Stimulated activated CD4-positive, alpha-beta T cell treated with anti-CD3 and anti-CD28 coated beads, Interleukin-2, amount 100 ng/mL, for 48 hours (primary cell): Measurements from ENCODE around the gene KLF2.
"Not testable (repeated sequence)": the region's sequence is repeated elsewhere in the genome, so short reads cannot be mapped to it uniquely, and the experiment has no call there.

Source experiments
- DNase-seq, 2 donors: peaks; one replicate each; pipeline ENCODE4 v3.0.0-alpha.2; 2020

KLF2 gene

DNA sequence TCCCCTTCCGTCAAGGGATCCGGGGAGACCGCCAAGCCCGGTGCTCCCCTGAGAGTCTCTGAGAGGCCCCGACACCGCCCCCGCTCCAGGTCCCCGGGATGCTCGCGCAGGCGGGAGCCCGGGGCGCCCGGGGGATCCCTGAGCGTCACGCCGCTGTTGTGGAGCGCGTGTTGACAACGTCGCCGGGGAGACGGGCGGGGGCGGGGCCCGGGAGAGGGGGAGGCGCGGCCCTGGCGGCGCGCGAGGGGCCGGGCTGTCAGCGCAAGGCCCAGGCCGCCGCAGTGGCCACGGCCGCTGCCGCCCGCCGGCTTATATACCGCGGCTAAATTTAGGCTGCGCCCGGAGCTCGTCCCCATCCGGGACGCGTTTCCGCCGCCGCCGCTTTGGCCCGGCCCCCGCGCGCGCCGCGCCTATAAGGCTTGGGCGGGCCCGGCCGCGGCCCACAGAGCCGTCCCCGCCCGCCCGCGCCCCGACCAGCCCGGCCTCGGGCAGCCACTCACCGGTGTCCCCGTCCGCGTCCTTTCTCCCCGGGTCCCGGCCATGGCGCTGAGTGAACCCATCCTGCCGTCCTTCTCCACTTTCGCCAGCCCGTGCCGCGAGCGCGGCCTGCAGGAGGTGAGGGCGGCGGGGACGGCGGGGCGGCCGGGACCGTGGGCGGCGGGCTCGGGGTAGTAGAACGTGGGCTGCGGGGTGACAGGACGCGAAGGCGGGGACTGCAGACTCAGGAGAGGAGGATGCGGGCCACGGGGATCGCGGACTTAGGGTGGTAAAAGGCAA, at the start of gene KLF2:
KLF2 (plus strand) TSS at position 443 of the 777 bp plus-strand sequence; CDS start at position 541, 98 bp downstream.
- peak; percentile 63 to 69 for DNase-seq

GRCh38 chr19:16280306-16280705, 44.3 kb upstream of the KLF2 start:
- no peak for DNase-seq

GRCh38 chr19:16281743-16282142, 42.9 kb upstream of the KLF2 start:
- no peak for DNase-seq

GRCh38 chr19:16283210-16284061, 41.2 kb upstream of the KLF2 start:
- peak; percentile 69 for DNase-seq

DNA sequence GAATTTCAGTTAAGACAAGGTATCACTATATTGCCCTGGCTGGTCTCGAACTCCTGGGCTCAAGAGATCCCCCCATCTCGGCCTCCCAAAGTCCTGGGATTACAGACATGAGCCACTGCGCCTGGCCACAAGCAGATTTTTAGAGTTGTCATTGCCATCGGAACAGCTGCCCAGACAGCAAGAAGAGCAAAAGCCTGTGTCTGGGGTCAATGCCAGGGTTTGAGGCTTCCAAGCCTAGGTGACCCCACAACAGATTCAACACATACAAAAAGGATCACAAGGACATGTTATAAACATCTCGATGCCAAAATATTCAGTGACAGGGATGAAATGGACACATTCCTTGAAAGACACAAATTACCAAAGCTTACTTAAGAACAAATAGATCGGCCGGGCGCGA, 40.1 kb upstream of the KLF2 start:
- no peak for DNase-seq

- DNase-seq, result not testable (repeated sequence)
Measured at GRCh38 chr19:16285079-16285478, 39.5 kb upstream of the KLF2 start.

DNA sequence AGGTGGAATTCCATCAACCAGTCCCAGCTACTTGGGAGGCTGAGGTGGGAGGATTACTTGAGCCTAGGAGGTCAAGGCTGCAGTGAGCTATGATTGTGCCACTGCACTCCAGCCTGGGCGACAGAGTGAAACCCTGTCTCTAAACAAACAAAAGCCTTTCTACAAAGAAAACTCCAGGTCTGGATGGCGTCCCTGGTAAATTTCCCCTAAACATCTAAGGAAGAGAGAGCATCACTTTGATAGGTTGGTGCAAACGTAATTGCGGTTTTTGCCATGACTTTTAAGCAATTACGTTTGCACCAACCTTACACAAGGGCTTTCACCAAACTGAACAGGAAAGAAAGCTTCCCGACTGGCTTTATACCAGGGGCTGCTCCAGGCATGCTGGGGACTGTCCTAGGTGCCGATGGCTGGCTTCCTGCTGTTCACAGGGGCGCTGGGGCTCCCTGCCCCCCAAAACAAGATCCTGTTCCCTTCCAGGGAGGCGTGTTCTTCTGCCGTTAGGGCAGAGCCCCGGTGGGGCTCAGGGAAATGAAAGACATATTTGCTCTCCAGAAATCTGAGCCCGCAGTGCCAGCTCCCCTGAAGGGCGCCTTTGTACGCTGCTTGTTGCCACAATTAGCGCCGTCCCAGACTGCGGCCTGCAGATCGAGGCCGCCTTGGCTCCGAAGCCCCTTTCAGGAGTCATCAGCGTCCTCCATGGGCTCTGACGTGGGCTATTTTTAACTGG, 38.7 kb upstream of the KLF2 start:
- DNase-seq, result no peak

GRCh38 chr19:16288544-16288943, 36.1 kb upstream of the KLF2 start:
- no peak for DNase-seq

DNA sequence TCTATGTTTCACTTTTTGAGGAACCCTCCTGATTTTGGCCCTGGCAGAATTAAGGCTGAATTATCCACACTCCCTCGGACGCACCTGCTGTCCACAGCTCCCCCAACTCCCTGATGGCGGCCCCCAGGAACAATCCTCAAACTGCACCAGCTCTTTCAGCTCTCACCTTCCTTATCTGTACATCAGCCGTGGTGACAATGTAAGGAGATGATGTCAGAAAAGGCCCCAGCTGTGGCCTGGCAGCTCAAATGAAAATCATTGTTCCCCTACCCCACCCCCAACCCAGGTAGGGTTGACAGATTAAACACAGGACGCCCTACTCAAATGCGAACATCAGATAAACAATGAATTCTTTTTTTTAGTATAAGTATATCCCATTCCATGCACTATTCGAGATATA, 35.0 kb upstream of the KLF2 start:
- DNase-seq, result no peak

GRCh38 chr19:16290692-16291091, 33.9 kb upstream of the KLF2 start:
- DNase-seq, result no peak

DNA sequence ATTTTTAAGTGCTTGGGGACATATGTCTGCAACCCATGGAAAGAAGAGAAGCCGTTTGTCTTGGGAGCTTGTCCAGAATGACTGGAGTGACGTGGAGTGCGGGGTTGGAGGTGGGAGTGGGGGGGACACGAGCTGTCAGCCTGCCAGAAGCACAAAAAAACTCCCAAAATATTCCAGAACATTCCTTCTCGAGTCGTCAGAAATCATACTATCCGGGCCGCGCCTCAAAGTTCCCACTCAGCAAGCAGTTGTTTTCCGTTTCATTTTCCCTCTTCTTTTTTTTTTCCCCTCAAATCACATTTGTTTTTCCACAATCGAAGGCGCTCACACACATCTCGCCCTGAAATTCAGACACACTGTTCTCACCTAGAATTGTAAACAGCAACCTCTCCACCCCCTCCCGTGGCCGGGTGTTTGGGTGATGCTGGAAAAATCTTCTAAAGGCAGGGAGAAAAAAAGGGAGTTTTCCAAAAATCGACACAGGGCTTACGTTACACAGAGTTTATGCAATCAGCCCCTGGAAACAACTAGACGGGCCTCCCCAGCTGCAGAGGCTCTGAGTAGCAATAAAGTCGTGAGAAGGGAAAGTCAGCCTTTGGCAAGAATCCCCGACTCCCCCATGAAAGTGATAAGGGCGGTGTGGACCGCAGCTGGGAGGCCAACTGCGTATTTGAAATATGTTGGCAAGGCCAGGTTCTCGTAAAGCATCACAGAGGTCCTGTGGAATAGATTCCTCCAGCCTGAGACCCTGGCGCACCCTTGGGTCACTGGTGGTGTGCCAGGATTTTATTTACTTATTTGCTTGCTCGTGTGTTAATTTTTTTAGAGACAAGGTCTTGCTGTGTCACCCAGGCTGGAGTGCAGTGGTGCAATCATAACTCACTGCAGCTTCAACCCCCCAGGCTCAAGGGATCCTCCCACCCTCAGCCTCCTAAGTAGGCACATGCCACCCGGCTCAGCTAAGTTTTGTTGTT, 31.2 kb upstream of the KLF2 start:
- DNase-seq, result no peak

DNA sequence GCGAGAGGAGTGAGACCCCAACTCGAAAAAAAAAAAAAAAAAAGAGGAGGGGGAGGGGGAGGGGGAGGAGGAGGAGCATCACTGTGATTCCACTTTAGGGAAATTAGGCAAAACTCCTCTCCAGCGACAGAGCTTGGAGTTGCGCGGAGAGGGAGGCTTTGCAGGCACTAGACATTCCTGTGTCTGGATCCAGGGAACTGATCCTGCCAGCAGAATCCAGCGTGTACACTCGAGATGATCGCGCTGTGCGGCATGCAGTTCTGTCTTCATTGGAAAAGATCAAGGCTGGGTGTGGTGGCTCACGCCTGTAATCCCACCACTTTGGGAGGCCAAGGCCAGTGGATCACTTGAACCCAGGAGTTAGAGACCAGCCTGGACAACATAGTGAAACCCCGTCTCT, 29.6 kb upstream of the KLF2 start:
- DNase-seq, result no peak

DNA sequence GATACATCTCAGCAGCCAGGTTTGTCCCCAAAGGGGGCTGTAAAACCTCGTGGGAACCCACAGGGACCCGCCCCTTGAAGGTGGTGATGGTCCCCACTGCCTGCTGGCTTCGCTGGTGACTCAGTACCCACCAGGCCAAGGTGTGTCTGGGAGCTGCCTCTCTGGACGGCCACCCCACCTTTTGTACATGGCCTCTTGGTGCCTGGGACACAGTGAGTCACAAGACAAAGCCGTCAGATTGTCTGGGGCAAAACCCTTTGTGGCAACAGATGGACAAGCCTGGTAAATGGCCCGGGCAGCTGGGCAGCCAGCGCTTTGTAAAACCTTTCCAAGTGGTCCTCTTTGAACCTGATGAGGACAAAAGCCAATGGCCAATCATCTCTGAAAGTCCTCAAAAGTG, 27.9 kb upstream of the KLF2 start:
- no peak for DNase-seq

DNA sequence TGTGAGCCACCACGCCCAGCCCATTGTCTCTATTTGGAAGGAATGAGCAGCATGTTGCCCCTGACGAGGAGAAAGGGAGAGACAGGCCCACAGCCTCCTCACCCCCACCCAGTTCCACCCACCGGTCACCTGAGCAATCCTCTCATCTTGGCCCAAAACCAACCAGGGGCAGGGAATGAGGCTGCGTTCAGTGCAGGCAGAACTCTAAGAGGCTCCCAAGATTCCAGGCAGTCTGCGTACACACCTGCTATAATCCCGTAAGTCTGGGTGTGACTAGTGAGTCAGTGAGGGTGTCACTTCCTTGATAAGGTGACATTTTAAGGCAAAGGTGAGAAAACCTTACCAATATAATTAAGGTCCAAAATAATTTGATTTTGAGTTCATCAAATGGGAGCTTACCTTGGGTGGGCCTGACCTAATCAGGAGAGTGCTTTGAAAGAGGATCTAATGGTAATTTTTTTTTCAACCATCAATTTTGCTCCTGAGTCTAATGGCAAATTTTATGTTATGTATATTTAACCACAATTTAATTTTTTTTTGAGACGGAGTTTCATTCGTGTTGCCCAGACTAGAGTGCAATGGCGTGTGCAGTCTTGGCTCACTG, 26.9 kb upstream of the KLF2 start:
- no peak for DNase-seq

- no peak for DNase-seq
Measured at GRCh38 chr19:16298334-16298733, 26.3 kb upstream of the KLF2 start.

DNA sequence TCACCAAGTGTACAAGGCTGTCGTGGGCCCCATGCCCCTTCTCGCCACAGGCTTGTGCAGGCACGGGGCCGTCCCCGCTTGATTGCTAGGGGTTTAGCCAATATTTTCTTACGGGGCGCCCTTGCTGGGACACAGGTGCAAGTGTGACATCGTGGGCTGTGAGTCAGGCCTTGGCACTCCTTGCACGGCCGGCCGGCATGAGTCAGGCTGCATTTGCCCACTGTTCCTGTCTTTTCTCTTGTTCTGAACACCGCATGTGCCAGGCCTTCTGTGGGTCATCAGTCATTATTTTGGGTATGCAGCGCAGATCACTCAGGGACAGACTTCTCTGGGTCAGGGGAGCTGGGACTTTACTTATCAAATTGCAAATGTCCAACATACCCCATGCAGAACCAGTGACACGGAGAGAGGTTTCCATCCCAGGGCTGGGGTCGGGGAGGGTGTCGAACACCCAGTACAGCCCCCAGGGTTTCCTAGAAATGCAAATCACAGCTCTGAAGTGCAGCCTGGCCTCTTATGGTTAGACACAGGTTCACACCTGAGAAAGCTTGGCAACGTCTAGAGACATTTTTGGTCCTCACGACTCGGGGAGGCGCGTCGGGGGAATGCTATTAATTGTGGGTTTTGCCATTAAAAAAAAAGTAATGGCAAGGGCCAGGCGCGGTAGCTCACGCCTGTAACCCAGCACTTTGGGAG, 22.5 kb upstream of the KLF2 start:
- no peak for DNase-seq

GRCh38 chr19:16303755-16304154, 20.9 kb upstream of the KLF2 start:
- DNase-seq, result no peak

DNA sequence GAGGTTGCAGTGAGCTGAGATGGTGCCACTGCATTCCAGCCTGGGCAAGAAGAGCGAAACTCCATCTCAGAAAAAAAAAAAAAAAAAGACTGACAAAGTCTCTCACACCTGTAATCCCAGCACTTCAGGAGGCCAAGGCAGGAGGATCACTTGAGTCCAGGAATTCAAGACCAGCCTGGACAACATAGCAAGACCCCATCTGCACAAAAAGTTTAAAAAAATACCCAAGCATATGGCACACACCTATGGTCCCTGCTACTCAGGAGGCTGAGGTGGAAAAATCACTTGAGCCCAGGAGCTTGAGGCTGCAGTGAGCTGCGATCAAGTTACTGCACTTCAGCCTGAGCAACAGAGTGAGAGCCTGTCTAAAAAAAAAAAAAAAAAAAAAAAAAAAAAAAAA, 20.1 kb upstream of the KLF2 start:
- DNase-seq, result not testable (repeated sequence)

DNA sequence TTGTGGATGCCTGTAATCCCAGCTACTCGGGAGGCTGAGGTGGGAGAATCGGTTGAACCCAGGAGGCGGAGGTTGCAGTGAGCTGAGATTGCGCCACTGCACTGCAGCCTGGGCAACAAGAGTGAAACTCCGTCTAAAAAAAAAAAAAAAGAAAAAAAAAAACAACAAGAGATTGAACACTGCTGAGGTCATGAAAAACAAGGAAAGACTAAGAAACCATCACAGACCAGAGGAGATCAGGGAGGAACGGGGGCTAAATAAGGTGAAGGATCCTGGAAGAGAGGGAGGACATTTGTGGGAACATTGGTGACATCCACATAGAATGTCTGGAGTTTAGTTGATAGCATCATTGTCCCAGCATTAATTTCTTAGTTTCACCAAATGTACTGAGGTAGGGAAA, 19.6 kb upstream of the KLF2 start:
- DNase-seq, result not testable (repeated sequence)

DNA sequence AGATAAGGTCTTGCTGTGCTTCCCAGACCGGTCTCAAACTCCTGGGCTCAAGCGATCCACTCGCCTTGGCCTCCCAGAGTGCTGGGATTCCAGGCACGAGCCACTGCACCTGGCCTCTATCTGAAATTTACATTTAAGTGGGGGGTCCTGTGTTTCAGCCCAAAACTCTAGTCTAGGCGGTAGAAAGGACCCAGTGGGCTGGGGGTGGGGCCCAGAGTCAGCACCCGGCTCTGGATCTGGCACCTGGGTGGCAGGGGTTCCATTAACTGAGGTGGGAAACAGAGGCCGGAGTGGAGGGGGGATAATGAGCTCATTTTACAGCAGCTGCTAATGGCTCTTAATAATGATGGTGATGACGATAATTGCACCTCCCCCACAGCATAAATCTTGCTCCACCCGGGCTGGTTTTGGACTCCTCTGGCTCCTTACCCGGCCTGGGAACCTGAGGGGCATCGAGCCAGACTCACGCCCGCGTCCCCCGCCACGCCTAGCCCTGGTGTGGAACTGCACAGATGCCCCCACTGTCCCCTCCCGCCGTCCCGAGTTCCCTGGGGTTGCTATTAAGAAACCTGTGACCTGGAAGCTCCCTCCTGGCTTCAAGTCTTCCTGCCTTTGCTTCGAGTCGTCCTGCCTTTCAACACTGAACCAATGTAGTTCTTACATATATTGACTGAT, 17.8 kb upstream of the KLF2 start:
- DNase-seq, result no peak

DNA sequence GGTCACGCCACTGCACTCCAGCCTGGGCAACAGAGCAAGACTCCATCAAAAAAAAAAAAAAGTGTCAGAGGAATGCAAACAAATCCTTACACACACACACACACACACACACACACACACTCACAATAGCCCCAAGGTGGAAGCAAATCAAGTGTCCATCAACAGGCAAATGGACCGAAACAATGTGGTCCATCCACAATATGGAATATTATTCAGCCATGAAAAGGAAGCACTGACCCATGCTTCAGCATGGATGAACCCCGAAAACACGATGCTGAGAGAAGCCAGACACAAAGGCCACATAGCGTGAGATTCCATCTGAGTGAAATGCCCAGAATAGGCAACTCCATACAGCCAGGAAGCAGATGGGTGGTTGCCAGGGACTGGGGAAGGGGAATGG, 16.5 kb upstream of the KLF2 start:
- no peak for DNase-seq
